Endothelial cell of umbilical vein (primary cell): Measurements from ENCODE around the gene TPK1. TPM values are rescaled to one million over a fixed set of nuclear protein-coding genes. Genes with fewer than 3 reads are reported as not detected.

Source experiments
- BruUV-seq: library from RNA; stranded (reverse); fragments of 400-500 nt; replicated peaks from 2 replicates; lab custom pipeline; 2021; lab: Mats Ljungman, UMichigan
- CTCF ChIA-PET: fragments of 300-600, 350-600 bp; sonication (Branson Sonifier 250); formaldehyde crosslinking; loops from one replicate; lab custom pipeline; 2021; ENCODE audit warnings: antibody characterized with exemption, inconsistent platforms; lab: Charles Lee
- POLR2A ChIA-PET: fragments of 300-600, 350-600 bp; sonication (Branson Sonifier 250); formaldehyde crosslinking; loops from one replicate; lab custom pipeline; 2021; ENCODE audit warnings: antibody characterized with exemption, inconsistent platforms; lab: Charles Lee
- DNase-seq: peaks from one replicate; pipeline ENCODE4 v3.0.0-alpha.2; 2011; ENCODE audit warnings: low read depth, low spot score
- FAIRE-seq: peaks from 2 replicates; lab custom pipeline; 2011; peaks lifted over from hg19 to GRCh38; lab: Jason Lieb, UNC
- H2AFZ ChIP-seq: 2 replicates; pipeline ENCODE4 v1.6.0; 2012; ENCODE audit warnings: low read depth, low read length, control low read depth, inconsistent platforms
- H3K27ac ChIP-seq: 2 replicates; pipeline ENCODE4 v1.5.1; 2011; ENCODE audit warnings: low read depth, mild to moderate bottlenecking, control low read depth, low read length, moderate library complexity; ENCODE audit not compliant: insufficient read depth
- H3K27me3 ChIP-seq, 2 experiments: 2 replicates each; pipeline versions ENCODE4 v1.6.0 to v1.6.1; 2011; ENCODE audit warnings: low read length in 2 of 2, mixed read lengths in 1 of 2; ENCODE audit not compliant: control insufficient read depth in 2 of 2, insufficient read depth in 2 of 2
- H3K36me3 ChIP-seq, 2 experiments: 2 replicates in 1 of 2; 3 replicates in 1 of 2; pipeline ENCODE4 v1.5.1; 2011; ENCODE audit warnings: low read length in 2 of 2, mild to moderate bottlenecking in 1 of 2, moderate library complexity in 1 of 2; ENCODE audit not compliant: control insufficient read depth in 2 of 2, insufficient read depth in 2 of 2; ENCODE audit errors: extremely low read depth in 1 of 2
- H3K4me1 ChIP-seq: 3 replicates; pipeline ENCODE4 v1.5.1; 2011; ENCODE audit warnings: mild to moderate bottlenecking, low read length; ENCODE audit not compliant: control insufficient read depth, insufficient read depth; ENCODE audit errors: extremely low read depth
- H3K4me2 ChIP-seq: 2 replicates; pipeline ENCODE4 v1.6.1; 2011; ENCODE audit warnings: low read length, control low read depth, mixed read lengths; ENCODE audit not compliant: insufficient read depth
- H3K4me3 ChIP-seq, 3 experiments: fragments of 200-600 bp in 1 of 3; sonication (generic), shearing (Covaris generic) in 1 of 3; replicated peaks in 1 of 3; 2 replicates each; pipeline ENCODE4 v1.5.1; 2011 to 2016; ENCODE audit warnings: control low read depth in 3 of 3, low read length in 3 of 3, mild to moderate bottlenecking in 2 of 3, inconsistent platforms in 1 of 3, low read depth in 1 of 3, moderate library complexity in 1 of 3; ENCODE audit not compliant: insufficient read depth in 1 of 3
- H3K79me2 ChIP-seq: 2 replicates; pipeline ENCODE4 v1.6.0; 2012; ENCODE audit warnings: low read length, inconsistent platforms; ENCODE audit not compliant: control insufficient read depth, insufficient read depth
- H3K9ac ChIP-seq: replicated peaks from 2 replicates; pipeline ENCODE3; 2011; ENCODE audit warnings: low read length, control low read depth; ENCODE audit not compliant: insufficient read depth; ENCODE audit errors: extremely low read depth
- H3K9me1 ChIP-seq: replicated peaks from 3 replicates; pipeline ENCODE4 v1.6.0; 2011; ENCODE audit warnings: mild to moderate bottlenecking, low read length; ENCODE audit not compliant: control insufficient read depth, insufficient read depth; ENCODE audit errors: extremely low read depth
- H3K9me3 ChIP-seq: replicated peaks from 2 replicates; pipeline ENCODE4 v1.5.1; 2012; ENCODE audit warnings: low read length, inconsistent platforms; ENCODE audit not compliant: control insufficient read depth, insufficient read depth
- H4K20me1 ChIP-seq: replicated peaks from 2 replicates; pipeline ENCODE3; 2011; ENCODE audit warnings: mild to moderate bottlenecking, low read length; ENCODE audit not compliant: control insufficient read depth, insufficient read depth; ENCODE audit errors: extremely low read depth
- EZH2 ChIP-seq: IDR thresholded peaks from 2 replicates; pipeline ENCODE4 v1.6.1; 2012; ENCODE audit warnings: borderline replicate concordance, low read depth, mild to moderate bottlenecking, moderate library complexity, low read length, inconsistent platforms; ENCODE audit not compliant: severe bottlenecking
- FOS ChIP-seq: IDR thresholded peaks from 2 replicates; pipeline ENCODE4 v1.6.1; 2011; ENCODE audit warnings: mild to moderate bottlenecking, low read length, moderate library complexity, borderline replicate concordance; ENCODE audit not compliant: insufficient read depth
- GATA2 ChIP-seq: IDR thresholded peaks from 2 replicates; pipeline ENCODE4 v1.7.0; 2011; ENCODE audit warnings: low read depth, mild to moderate bottlenecking, moderate library complexity, mixed read lengths, low read length; ENCODE audit not compliant: insufficient read length, insufficient read depth
- JUN ChIP-seq: IDR thresholded peaks from 2 replicates; pipeline ENCODE4 v1.6.1; 2011; ENCODE audit warnings: borderline replicate concordance, low read depth; ENCODE audit not compliant: insufficient read length, insufficient read depth
- MYC ChIP-seq: IDR thresholded peaks from one replicate; pipeline ENCODE4 v1.6.1; 2011; ENCODE audit warnings: mild to moderate bottlenecking, low read depth, low read length
- POLR2A ChIP-seq: IDR thresholded peaks from 2 replicates; pipeline ENCODE4 v1.6.1; 2012; ENCODE audit warnings: low read depth, mild to moderate bottlenecking, control low read depth, low read length
- POLR2AphosphoS5 ChIP-seq: IDR thresholded peaks from 2 replicates; pipeline ENCODE4 v1.6.1; 2012; ENCODE audit warnings: low read depth, mild to moderate bottlenecking, control low read depth, low read length, moderate library complexity; ENCODE audit not compliant: insufficient read depth
- dilution Hi-C: fragments of 300-500 bp; cut with MboI; formaldehyde crosslinking; loops from one replicate; pipeline ENCODE4 v1.15.0; 2019; ENCODE audit warnings: low sequenced_read_pairs; ENCODE audit not compliant: extremely low pct_ligation_motif_present
- intact Hi-C: fragments of 100-400 bp; cut with micrococcal nuclease; formaldehyde crosslinking; loops from one replicate; pipeline ENCODE4 v1.10.0; 2022
- polyA plus RNA-seq, 4 experiments: library from polyadenylated mRNA; depleted of rRNA in 3 of 4; stranded (reverse) in 3 of 4; unstranded in 1 of 4; fragments of >200 nt; gene quantifications; 2 replicates each; pipeline versions ENCODE4 v1.2.1 to v1.2.3, GENCODE V29; 2011 to 2012; ENCODE audit warnings: missing spikeins in 1 of 4
- total RNA-seq: library from RNA; stranded (reverse); gene quantifications from 2 replicates; pipeline ENCODE4 v1.2.3, GENCODE V29; 2021
- TF ChIP-seq, protein P1 (sequence below): IDR thresholded peaks from 2 replicates; pipeline ENCODE4 v1.6.1; 2011; ENCODE audit not compliant: insufficient read depth, insufficient read length
- TF ChIP-seq, protein P2 (sequence below), 2 donors: IDR thresholded peaks; 1 replicate in 1 of 2; 2 replicates in 1 of 2; pipeline ENCODE4 v1.5.1; 2011; ENCODE audit warnings: low read length in 2 of 2, mild to moderate bottlenecking in 2 of 2, moderate library complexity in 2 of 2, control low read depth in 1 of 2, inconsistent platforms in 1 of 2, low read depth in 1 of 2; ENCODE audit not compliant: insufficient read depth in 1 of 2; ENCODE audit errors: extremely low read depth in 1 of 2

TPK1 gene
- total and polyA plus RNA-seq, 2 donors (not counting 3 experiments of a cell fraction or from before 2014, with no cell fraction given): 7.5 to 9.3 TPM

DNA sequence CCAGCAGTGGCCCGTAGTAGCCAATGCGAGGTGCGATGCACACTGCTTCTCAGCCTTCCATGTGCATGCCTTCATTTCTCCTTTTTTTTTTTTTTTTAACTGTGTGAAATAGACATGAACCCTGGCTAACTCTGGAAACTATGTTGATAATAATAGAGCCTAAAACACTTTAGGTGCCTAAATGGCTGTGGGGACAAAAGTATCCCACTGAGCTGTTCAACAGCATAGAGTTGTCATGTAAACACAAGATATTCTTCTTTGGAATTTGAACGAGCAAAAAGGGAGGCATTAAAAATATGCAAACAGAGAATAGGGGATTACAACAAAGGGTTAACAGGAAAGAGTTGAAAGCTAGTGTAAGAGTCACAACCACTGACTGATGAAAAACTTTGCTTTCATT is 270.3 kb downstream of the TPK1 start:
- no peaks in the 10 kb centered on the region for H3K36me3 ChIP-seq
- dilution Hi-C loops: no loop called here
- no peaks in the 10 kb centered on the region for H3K27me3 ChIP-seq
- H3K9ac ChIP-seq: no peak overlapping the region
- ChIA-PET POLR2A (no interaction called here), CTCF (interaction anchor here (1.1 kb wide), 1 partner anchor 173 kb away, joined by 3 read pairs; no protein-coding TSS in a partner anchor)
- no peaks in the 10 kb centered on the region for H3K4me1 ChIP-seq
- H3K79me2 ChIP-seq: no peaks in the 10 kb centered on the region
- intact Hi-C loops: no loop called here
- no peak overlapping the region for H3K27ac ChIP-seq
- H2AFZ ChIP-seq: no peak overlapping the region
- no peaks in the 10 kb centered on the region for H3K9me3 ChIP-seq
- no peak for FAIRE-seq
- no peaks in the 10 kb centered on the region for H3K9me1 ChIP-seq
- TF ChIP-seq POLR2AphosphoS5 (no peak), FOS (no peak), GATA2 (no peak), MYC (no peak), EZH2 (no peak), JUN (no peak), POLR2A (no peak)
- TF ChIP-seq, protein P1, sequence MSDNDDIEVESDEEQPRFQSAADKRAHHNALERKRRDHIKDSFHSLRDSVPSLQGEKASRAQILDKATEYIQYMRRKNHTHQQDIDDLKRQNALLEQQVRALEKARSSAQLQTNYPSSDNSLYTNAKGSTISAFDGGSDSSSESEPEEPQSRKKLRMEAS: no peak
- TF ChIP-seq, protein P2, sequence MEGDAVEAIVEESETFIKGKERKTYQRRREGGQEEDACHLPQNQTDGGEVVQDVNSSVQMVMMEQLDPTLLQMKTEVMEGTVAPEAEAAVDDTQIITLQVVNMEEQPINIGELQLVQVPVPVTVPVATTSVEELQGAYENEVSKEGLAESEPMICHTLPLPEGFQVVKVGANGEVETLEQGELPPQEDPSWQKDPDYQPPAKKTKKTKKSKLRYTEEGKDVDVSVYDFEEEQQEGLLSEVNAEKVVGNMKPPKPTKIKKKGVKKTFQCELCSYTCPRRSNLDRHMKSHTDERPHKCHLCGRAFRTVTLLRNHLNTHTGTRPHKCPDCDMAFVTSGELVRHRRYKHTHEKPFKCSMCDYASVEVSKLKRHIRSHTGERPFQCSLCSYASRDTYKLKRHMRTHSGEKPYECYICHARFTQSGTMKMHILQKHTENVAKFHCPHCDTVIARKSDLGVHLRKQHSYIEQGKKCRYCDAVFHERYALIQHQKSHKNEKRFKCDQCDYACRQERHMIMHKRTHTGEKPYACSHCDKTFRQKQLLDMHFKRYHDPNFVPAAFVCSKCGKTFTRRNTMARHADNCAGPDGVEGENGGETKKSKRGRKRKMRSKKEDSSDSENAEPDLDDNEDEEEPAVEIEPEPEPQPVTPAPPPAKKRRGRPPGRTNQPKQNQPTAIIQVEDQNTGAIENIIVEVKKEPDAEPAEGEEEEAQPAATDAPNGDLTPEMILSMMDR (IDR thresholded peaks at IDR 0.05; ENCODE audit: extremely low read depth in 1 of 2, insufficient read depth in 1 of 2, low read depth in 1 of 2, low read length in 2 of 2): no peak
- H4K20me1 ChIP-seq: no peaks in the 10 kb centered on the region
- no peak for DNase-seq
- H3K4me2 ChIP-seq: no peak overlapping the region
- H3K4me3 ChIP-seq: no peak overlapping the region
- no TSS peak for BruUV-seq
